ENCODE results near the gene CTSD. TPM values are rescaled to one million over a fixed set of nuclear protein-coding genes. Genes with fewer than 3 reads are reported as not detected.

The CTSD gene
- total and polyA plus RNA-seq, 2 of the 8 experiments (the other 6 are each of a cell fraction or from before 2014, with no cell fraction given), result 169 to 173 TPM

GRCh38 chr11:1727096-1727690, 36.5 kb downstream of the CTSD start:
- WGBS, 2 experiments (ENCODE audit: extremely low coverage in 1 of 2, insufficient coverage in 1 of 2, insufficient read length in 1 of 2, insufficient replicate concordance in 2 of 2, low coverage in 1 of 2, low lambda C conversion rate in 2 of 2, missing lambda C conversion rate in 1 of 2), result 80% methylated on average over 11 of the region's 11 CpGs; no CpG with 5 or more reads in 1 of the 2 experiments
- TF ChIP-seq CBX5 (IDR thresholded peaks at IDR 0.05; ENCODE audit: low read depth, low read length) (no peak), ATF3 (IDR thresholded peaks at IDR 0.05; ENCODE audit: insufficient read depth, low read depth, low read length) (no peak), RXRA (IDR thresholded peaks at IDR 0.05; ENCODE audit: insufficient read depth, low read depth, low read length) (no peak), BRCA1 (IDR thresholded peaks at IDR 0.05; ENCODE audit: low read depth, low read length) (no peak), SAP30 (IDR thresholded peaks at IDR 0.05; ENCODE audit: insufficient read depth, insufficient replicate concordance, low read length) (no peak), CTBP2 (IDR thresholded peaks at IDR 0.05; ENCODE audit: borderline replicate concordance, insufficient read depth, insufficient read length, low read length) (no peak), MAX (IDR thresholded peaks at IDR 0.05) (no peak), USF2 (IDR thresholded peaks at IDR 0.05; ENCODE audit: low read length) (no peak), ASH2L (IDR thresholded peaks at IDR 0.05; ENCODE audit: low read length) (no peak), HDAC6 (IDR thresholded peaks at IDR 0.05; ENCODE audit: low read depth, low read length) (no peak), YY1 (IDR thresholded peaks at IDR 0.05; ENCODE audit: low read depth, low read length) (no peak)

More at GRCh38 chr11:1727096-1727690, 36.5 kb downstream of the CTSD start:
- H3K4me1 ChIP-seq (replicated peaks in 1 of 4; ENCODE audit: control insufficient read depth in 3 of 4, insufficient read depth in 4 of 4, low read length in 3 of 4), result no peaks in the 10 kb centered on the region
- DNase-seq (ENCODE audit: low read depth in 1 of 2, low spot score in 2 of 2), result no peak
- H3K23me2 ChIP-seq (ENCODE audit: low read depth, low read length), result peaks cover 12% of the 10 kb centered on the region
- FAIRE-seq, result no peak
- H3K36me3 ChIP-seq (ENCODE audit: control insufficient read depth in 2 of 4, insufficient read depth in 4 of 4, low read length in 3 of 4), result peaks cover 0 to 4% (median 0%) of the 10 kb centered on the region in 4 experiments; a peak in 1 of 8 replicates
- CTCF ChIA-PET (ENCODE audit: partially characterized antibody), result interaction anchor here (1.6 to 2.2 kb wide), 2 partner anchors 34 to 106 kb away, joined by 8 read pairs; no protein-coding TSS in a partner anchor
- no peak overlapping the region for H3K4ac ChIP-seq (replicated peaks; ENCODE audit: insufficient read length, low read depth, low read length)
- no peak overlapping the region for H3K14ac ChIP-seq (ENCODE audit: insufficient read length)
- no peak overlapping the region for H4K8ac ChIP-seq (ENCODE audit: extremely low read depth, insufficient read depth, low read length)
- no peak overlapping the region for H2BK15ac ChIP-seq (ENCODE audit: low read length)
- H3K79me2 ChIP-seq (ENCODE audit: control insufficient read depth in 1 of 2, insufficient read depth in 2 of 2, low read length in 2 of 2), result peaks cover 0 to 7% of the 10 kb centered on the region in 2 experiments; a peak in 1 of 4 replicates
- H2BK12ac ChIP-seq (ENCODE audit: low read depth, low read length), result no peak overlapping the region
- POLR2A ChIA-PET (ENCODE audit: partially characterized antibody), result no interaction called here
- no peak overlapping the region for H3K56ac ChIP-seq (replicated peaks; ENCODE audit: insufficient read length, low read depth, low read length)
- no peak overlapping the region for H3K27ac ChIP-seq (ENCODE audit: low read depth, low read length)
- no peaks in the 10 kb centered on the region for H3K79me1 ChIP-seq (ENCODE audit: low read depth, low read length)
- H4K91ac ChIP-seq (replicated peaks; ENCODE audit: insufficient read length, low read length), result no peak overlapping the region
- no peak overlapping the region for H2AK5ac ChIP-seq (ENCODE audit: low read depth, low read length)
- no peak overlapping the region for H4K5ac ChIP-seq (ENCODE audit: insufficient read length, low read depth, low read length)
- no peak overlapping the region for H3K18ac ChIP-seq (ENCODE audit: extremely low read depth, low read length)
- no peak overlapping the region for H3K9ac ChIP-seq (replicated peaks in 1 of 4; ENCODE audit: extremely low read depth in 1 of 4, low read depth in 3 of 4, low read length in 3 of 4)
- H3K9me3 ChIP-seq (ENCODE audit: insufficient read depth in 2 of 2, low read depth in 1 of 2, low read length in 1 of 2), result peaks cover 0 to 2% of the 10 kb centered on the region in 2 experiments; a peak in 1 of 4 replicates
- H2BK120ac ChIP-seq (replicated peaks; ENCODE audit: low read depth, low read length), result no peak overlapping the region
- no peak overlapping the region for H3K4me2 ChIP-seq (ENCODE audit: insufficient read depth in 1 of 2, low read depth in 2 of 2, low read length in 2 of 2)
- no peak overlapping the region for H3K23ac ChIP-seq (ENCODE audit: insufficient read length)
- peaks cover 0 to 5% (median 1%) of the 10 kb centered on the region in 4 experiments; a peak in 2 of 7 replicates for H3K27me3 ChIP-seq (replicated peaks in 1 of 4; ENCODE audit: control insufficient read depth in 3 of 4, extremely low read depth in 1 of 4, insufficient read depth in 3 of 4, low read length in 3 of 4)
- no peak overlapping the region for H3K4me3 ChIP-seq (ENCODE audit: extremely low read depth in 1 of 4, insufficient read depth in 2 of 4, low read depth in 3 of 4, low read length in 4 of 4)
- no peak overlapping the region for H2BK5ac ChIP-seq (ENCODE audit: low read depth, low read length)
- no peak overlapping the region for H2BK20ac ChIP-seq (ENCODE audit: low read length)
- no peak overlapping the region for H2AFZ ChIP-seq (ENCODE audit: low read length)
- peaks cover 2 to 10% of the 10 kb centered on the region in 2 experiments for H4K20me1 ChIP-seq (replicated peaks in 1 of 2; ENCODE audit: control insufficient read depth in 1 of 2, insufficient read depth in 2 of 2, low read length in 2 of 2)
